AG09319 (cell line): ENCODE results near the gene LRRC27.
"Not testable (repeated sequence)": the region's sequence is repeated elsewhere in the genome, so short reads cannot be mapped to it uniquely, and the experiment has no call there.

ENCODE experiments used
- DNase-seq: peaks from one replicate; pipeline ENCODE4 v3.0.0-alpha.2; 2010; ENCODE audit warnings: low read depth; ENCODE audit errors: extremely low read depth
- TF ChIP-seq, protein P1 (sequence below): IDR thresholded peaks from 2 replicates; pipeline ENCODE4 v1.5.1; 2011; ENCODE audit warnings: low read depth, mild to moderate bottlenecking, inconsistent platforms, low read length, moderate library complexity

The LRRC27 gene

DNA sequence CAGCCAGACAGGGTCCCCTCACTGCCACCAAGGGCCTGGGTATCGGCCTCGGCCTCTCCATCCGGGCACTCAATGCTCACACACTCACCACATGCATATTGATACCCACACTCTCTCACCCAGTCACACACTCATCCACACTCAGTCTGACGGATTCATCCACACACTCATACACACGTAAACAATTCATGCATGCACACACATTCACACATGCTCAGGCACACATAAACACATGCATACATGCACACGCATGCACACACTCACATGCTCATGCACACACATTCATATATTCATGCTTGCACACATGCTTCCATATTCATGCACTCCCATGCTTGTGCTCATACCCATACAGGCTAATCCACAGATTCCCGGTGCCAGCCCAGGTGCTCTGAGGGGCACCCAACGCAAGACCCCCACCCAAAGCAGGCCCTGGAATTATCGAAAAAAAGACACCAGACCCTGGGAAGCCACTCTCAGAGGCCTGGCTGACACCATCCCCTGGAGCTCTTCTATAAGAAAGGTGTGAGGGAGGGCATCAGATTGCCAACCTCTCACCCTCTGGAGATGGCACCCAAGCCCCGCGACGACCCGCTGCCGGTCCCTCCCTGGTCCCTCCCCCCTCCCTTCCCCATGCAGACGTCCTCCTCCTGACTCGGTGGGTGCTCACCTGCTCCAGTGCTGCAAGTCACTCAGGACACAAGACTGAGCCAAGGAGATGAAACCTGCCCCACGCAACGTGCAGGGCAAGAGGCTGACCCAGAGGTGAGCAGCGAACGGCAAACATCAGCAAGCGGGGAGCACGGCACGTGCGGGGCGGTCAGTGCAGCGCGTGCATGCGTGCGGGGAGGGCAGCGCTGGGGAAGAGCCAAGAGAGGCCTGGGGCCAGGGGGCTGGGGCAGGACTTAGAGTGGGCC is 39.4 kb upstream of the LRRC27 start:
- no peak for DNase-seq
- TF ChIP-seq, protein P1, sequence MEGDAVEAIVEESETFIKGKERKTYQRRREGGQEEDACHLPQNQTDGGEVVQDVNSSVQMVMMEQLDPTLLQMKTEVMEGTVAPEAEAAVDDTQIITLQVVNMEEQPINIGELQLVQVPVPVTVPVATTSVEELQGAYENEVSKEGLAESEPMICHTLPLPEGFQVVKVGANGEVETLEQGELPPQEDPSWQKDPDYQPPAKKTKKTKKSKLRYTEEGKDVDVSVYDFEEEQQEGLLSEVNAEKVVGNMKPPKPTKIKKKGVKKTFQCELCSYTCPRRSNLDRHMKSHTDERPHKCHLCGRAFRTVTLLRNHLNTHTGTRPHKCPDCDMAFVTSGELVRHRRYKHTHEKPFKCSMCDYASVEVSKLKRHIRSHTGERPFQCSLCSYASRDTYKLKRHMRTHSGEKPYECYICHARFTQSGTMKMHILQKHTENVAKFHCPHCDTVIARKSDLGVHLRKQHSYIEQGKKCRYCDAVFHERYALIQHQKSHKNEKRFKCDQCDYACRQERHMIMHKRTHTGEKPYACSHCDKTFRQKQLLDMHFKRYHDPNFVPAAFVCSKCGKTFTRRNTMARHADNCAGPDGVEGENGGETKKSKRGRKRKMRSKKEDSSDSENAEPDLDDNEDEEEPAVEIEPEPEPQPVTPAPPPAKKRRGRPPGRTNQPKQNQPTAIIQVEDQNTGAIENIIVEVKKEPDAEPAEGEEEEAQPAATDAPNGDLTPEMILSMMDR, result no peak

DNA sequence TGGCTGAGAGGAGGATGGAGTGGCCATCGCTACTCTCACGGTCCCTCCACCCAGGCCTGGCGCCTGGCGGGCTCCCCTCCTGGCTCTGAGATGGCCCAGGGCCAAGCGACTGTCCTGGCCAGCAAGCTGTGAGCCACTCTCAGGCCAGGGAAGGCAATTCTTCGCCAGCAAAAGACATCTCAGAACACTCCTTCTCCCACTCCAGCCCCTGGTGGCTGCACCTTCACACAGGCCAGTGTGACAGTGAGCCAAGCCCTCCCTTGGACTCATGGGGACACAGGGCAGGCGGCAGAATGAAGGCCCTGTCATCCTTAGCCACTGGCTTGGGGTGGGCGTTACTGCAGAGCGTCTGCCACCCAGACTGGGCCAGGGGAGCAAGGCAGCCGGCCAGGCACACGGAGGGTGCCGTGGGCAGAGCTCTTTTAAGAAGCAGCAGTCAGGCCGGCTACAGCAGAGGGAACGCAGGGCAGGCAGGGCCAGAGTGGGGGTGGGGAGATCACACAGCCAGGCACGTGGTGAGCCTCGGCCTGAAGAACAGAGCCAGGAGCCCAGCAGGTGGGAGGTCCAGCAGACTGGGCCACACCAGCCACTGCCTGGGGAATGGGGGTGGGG is 38.7 kb upstream of the LRRC27 start:
- DNase-seq, result no peak
- TF ChIP-seq, protein P1, result no peak

- TF ChIP-seq, protein P1, result no peak
- DNase-seq, result no peak
These were observed 38.0 kb upstream of the LRRC27 start for GRCh38 chr10:132293813-132294520.

DNA sequence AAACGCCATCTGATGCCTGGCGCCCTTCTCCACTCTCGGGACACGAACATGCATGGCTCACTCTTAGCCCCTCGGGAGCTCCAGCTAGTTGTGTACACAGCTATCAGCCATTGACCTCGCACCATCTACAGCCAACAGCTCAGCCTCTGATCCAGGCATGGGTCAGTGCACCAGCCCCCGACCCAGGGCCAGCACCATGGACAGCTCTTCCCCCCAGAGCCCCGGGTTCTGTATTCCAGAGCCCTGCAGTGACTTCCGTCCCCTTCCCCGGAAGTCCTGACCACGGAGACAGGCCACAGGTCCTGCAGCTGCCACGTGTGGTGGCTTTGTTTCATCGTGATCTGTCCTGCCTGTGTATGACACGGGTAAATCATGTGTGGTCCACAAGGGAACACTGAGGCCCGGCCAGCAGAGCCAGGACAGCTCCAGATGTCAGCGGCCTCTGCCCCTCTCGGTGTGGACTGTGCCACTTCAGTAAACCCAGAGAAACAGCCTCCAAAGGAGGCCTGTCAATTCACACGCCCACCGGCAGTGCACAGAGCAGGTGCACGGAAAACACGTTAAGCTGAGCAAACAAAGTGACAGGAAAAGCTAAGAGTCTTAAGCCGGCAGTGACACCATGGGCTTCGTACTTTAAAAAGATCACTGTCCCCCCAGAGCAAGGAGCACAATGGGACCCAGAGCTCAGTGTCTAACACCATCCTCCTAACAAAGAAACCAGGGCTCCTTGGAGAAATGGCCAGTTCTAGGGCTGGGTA is 37.3 kb upstream of the LRRC27 start:
- DNase-seq, result no peak
- TF ChIP-seq, protein P1, result no peak

GRCh38 chr10:132295481-132295880 is 36.5 kb upstream of the LRRC27 start:
- not testable (repeated sequence) for DNase-seq

DNA sequence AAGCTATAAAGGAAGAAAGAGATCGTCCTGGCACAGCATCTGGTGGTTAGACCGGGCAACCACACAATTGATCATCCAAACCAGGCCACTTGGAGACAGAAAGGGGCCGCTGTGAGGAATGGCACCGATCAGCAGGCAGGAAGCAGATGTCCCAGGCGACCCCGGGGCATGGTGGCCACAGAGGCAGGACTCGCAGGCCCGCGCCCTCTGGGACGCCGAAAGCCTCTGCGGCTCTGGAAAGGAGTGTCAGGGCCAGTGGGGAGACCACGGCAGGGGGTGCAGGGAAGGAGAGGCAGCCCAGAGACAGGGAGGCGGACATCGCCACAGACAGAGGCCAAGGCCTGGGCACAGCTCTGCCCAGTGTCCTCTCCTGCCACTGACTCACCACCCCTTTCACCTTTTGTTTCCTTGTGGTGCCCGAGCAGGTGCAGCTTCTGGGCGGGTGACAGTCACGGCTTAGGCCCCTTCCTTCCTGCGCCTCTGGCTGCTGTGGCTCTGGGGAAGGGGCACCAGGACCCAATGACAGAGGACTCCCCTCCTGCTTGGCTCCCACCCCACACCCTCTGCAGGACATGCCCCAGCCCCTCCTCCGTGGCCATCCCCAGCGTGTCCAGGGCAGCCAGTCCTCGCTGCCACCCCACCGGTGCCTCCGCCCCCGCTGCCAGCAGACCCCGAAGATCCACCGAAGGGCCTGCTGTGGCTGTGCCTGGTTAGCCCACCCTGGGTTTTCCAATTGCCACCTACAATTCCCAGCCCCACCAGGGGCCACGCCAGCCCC is 35.1 kb upstream of the LRRC27 start:
- no peak for DNase-seq

More for the DNA sequence above, 35.1 kb upstream of the LRRC27 start:
- TF ChIP-seq, protein P1, result no peak
